ENCODE data around the gene PRRT1B. TPM values are rescaled to one million over a fixed set of nuclear protein-coding genes. Genes with fewer than 3 reads are reported as not detected.

PRRT1B gene
- total RNA-seq, 1 experiment from 2014 or later: 1.2 TPM

GRCh38 chr9:131537946-131538345, 7.4 kb upstream of the PRRT1B start:
- Mint-ChIP-seq H3K27ac (no peak overlapping the region), H3K4me3 (no peak overlapping the region), H3K9me3 (peaks cover 23% of the 10 kb centered on the region), H3K36me3 (peaks cover 14% of the 10 kb centered on the region), H3K27me3 (ENCODE audit: low read depth) (peaks cover 8% of the 10 kb centered on the region), H3K4me1 (no peaks in the 10 kb centered on the region)
- DNase-seq (ENCODE audit: low spot score): no peak
- POLR2A ChIA-PET: no interaction called here
- CTCF ChIA-PET: no interaction called here
- TF ChIP-seq ELF4 (CRISPR knock-in tag; IDR thresholded peaks at IDR 0.05; ENCODE audit: low read depth): no peak
- TF ChIP-seq FOXP4 (CRISPR knock-in tag; IDR thresholded peaks at IDR 0.05): no peak
- TF ChIP-seq ZBTB21 (CRISPR knock-in tag; IDR thresholded peaks at IDR 0.05; ENCODE audit: borderline replicate concordance): no peak
- no peak for TF ChIP-seq E2F1 (CRISPR knock-in tag; IDR thresholded peaks at IDR 0.05)
- TF ChIP-seq SMAD4 (CRISPR knock-in tag; IDR thresholded peaks at IDR 0.05): no peak
- no peak for TF ChIP-seq PRDM15 (CRISPR knock-in tag; IDR thresholded peaks at IDR 0.05)
- no peak for TF ChIP-seq CREM (CRISPR knock-in tag; IDR thresholded peaks at IDR 0.05)
- TF ChIP-seq ATF6 (CRISPR knock-in tag; IDR thresholded peaks at IDR 0.05): no peak
- no peak for ATAC-seq

GRCh38 chr9:131539223-131539923, 6.0 kb upstream of the PRRT1B start:
- H3K36me3 Mint-ChIP-seq: peaks cover 25% of the 10 kb centered on the region
- no peak overlapping the region for H3K27ac Mint-ChIP-seq
- no peak for ATAC-seq
- ChIA-PET POLR2A (no interaction called here), CTCF (no interaction called here)
- TF ChIP-seq ZBTB21 (CRISPR knock-in tag; IDR thresholded peaks at IDR 0.05; ENCODE audit: borderline replicate concordance) (no peak), NR1H2 (CRISPR knock-in tag; IDR thresholded peaks at IDR 0.05) (no peak), FOXP4 (CRISPR knock-in tag; IDR thresholded peaks at IDR 0.05) (no peak), STAT6 (CRISPR knock-in tag; conservative IDR thresholded peaks at IDR 0.05; ENCODE audit: low read depth) (no peak), SP1 (CRISPR knock-in tag; conservative IDR thresholded peaks at IDR 0.05) (no peak), ATF6 (CRISPR knock-in tag; IDR thresholded peaks at IDR 0.05) (no peak), MYBL2 (CRISPR knock-in tag; IDR thresholded peaks at IDR 0.05) (no peak), TEAD1 (CRISPR knock-in tag; IDR thresholded peaks at IDR 0.05) (no peak)
- DNase-seq (ENCODE audit: low spot score): no peak
- peaks cover 37% of the 10 kb centered on the region for H3K9me3 Mint-ChIP-seq
- H3K4me1 Mint-ChIP-seq: no peaks in the 10 kb centered on the region
- no peak overlapping the region for H3K4me3 Mint-ChIP-seq
- peaks cover 22% of the 10 kb centered on the region for H3K27me3 Mint-ChIP-seq (ENCODE audit: low read depth)
